HFFc6 (cell line): ENCODE measurements around the gene KAT2B. TPM values are rescaled to one million over a fixed set of nuclear protein-coding genes. Genes with fewer than 3 reads are reported as not detected.

Experiments used
- DNase-seq: peaks from one replicate; pipeline ENCODE4 v3.0.0-alpha.2; 2018
- H3K27ac Mint-ChIP-seq: 2 replicates; pipeline ENCODE4 v1.8.0; 2020; ENCODE audit warnings: mild to moderate bottlenecking, mixed read lengths
- H3K27me3 Mint-ChIP-seq: 2 replicates; pipeline ENCODE4 v1.8.0; 2021; ENCODE audit warnings: mild to moderate bottlenecking, moderate library complexity, mixed read lengths; ENCODE audit not compliant: insufficient read depth
- H3K36me3 Mint-ChIP-seq: 2 replicates; pipeline ENCODE4 v1.8.0; 2021; ENCODE audit warnings: low read depth, mixed read lengths
- H3K4me1 Mint-ChIP-seq: 2 replicates; pipeline ENCODE4 v1.8.0; 2020; ENCODE audit warnings: low read depth, mixed read lengths
- H3K4me3 Mint-ChIP-seq: 2 replicates; pipeline ENCODE4 v1.8.0; 2020; ENCODE audit warnings: mild to moderate bottlenecking, moderate library complexity, mixed read lengths
- H3K9me3 Mint-ChIP-seq: 2 replicates; pipeline ENCODE4 v1.8.0; 2020; ENCODE audit warnings: mild to moderate bottlenecking, mixed read lengths
- long read RNA-seq: library from polyadenylated mRNA; unstranded; transcript quantifications from one replicate; pipeline ENCODE4 v2.0.0, GENCODE V29; 2019
- total RNA-seq, 6 experiments: library from RNA; stranded (reverse); fragmentation: NEBNext Ultra II Directional; extraction: Animal tissue kit (Norgen Biotek cat#: 25700); gene quantifications; 2 replicates in 1 of 6; 3 replicates in 5 of 6; pipeline ENCODE4 v1.2.3, GENCODE V29; 2021
- TF ChIP-seq, protein P1 (sequence below): fragments of 200-600 bp; sonication (generic); IDR thresholded peaks from 2 replicates; pipeline ENCODE4 v1.5.0; 2021; ENCODE audit warnings: antibody characterized with exemption, mild to moderate bottlenecking

KAT2B gene
- total RNA-seq = 10 to 100 TPM in 4 of 6 experiments, 1 to 10 TPM in 2; 8.3 to 17.3 (median 12.5) TPM
- long read RNA-seq, full-length matches to known transcripts = 1 of 4 reads
- long read RNA-seq, partial matches to known transcripts = 2 of 4 reads
- long read RNA-seq, other reads (novel, unspliced or antisense) = 1 of 4 reads

DNA sequence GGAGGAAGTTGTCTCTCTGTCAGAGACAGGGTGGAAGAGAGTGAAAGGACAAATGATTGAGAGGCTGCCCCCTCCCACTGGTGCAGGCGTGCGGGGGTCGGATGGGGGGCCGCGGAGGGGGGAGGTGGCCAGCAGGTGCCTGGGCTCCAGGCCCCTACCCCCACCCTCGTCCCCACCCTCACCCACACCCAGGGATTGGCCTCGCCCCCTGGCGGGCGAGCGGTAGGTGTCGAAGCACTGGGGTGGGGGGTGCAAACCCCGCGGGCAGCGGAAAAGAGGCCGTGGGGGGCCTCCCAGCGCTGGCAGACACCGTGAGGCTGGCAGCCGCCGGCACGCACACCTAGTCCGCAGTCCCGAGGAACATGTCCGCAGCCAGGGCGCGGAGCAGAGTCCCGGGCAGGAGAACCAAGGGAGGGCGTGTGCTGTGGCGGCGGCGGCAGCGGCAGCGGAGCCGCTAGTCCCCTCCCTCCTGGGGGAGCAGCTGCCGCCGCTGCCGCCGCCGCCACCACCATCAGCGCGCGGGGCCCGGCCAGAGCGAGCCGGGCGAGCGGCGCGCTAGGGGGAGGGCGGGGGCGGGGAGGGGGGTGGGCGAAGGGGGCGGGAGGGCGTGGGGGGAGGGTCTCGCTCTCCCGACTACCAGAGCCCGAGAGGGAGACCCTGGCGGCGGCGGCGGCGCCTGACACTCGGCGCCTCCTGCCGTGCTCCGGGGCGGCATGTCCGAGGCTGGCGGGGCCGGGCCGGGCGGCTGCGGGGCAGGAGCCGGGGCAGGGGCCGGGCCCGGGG lies at the start of gene KAT2B:
TSS of gene KAT2B (plus strand) at position 682 of the 783 bp plus-strand sequence. CDS start at position 714, 32 bp downstream.
- H3K9me3 Mint-ChIP-seq = no peaks in the 10 kb centered on the region
- 0 out of 2 replicates have a peak, but pooled peaks cover 2% of the 10 kb centered on the region for H3K27me3 Mint-ChIP-seq
- peak within 1 kb of the TSS; percentile 99 for H3K4me3 Mint-ChIP-seq
- H3K27ac Mint-ChIP-seq = peak within 1 kb of the TSS; percentile 75
- peak; percentile 39 for DNase-seq
- H3K36me3 Mint-ChIP-seq = no peaks in the 10 kb centered on the region
- TF ChIP-seq, protein P1, sequence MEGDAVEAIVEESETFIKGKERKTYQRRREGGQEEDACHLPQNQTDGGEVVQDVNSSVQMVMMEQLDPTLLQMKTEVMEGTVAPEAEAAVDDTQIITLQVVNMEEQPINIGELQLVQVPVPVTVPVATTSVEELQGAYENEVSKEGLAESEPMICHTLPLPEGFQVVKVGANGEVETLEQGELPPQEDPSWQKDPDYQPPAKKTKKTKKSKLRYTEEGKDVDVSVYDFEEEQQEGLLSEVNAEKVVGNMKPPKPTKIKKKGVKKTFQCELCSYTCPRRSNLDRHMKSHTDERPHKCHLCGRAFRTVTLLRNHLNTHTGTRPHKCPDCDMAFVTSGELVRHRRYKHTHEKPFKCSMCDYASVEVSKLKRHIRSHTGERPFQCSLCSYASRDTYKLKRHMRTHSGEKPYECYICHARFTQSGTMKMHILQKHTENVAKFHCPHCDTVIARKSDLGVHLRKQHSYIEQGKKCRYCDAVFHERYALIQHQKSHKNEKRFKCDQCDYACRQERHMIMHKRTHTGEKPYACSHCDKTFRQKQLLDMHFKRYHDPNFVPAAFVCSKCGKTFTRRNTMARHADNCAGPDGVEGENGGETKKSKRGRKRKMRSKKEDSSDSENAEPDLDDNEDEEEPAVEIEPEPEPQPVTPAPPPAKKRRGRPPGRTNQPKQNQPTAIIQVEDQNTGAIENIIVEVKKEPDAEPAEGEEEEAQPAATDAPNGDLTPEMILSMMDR = peak; percentile 89
- peaks cover 31% of the 10 kb centered on the region for H3K4me1 Mint-ChIP-seq

DNA sequence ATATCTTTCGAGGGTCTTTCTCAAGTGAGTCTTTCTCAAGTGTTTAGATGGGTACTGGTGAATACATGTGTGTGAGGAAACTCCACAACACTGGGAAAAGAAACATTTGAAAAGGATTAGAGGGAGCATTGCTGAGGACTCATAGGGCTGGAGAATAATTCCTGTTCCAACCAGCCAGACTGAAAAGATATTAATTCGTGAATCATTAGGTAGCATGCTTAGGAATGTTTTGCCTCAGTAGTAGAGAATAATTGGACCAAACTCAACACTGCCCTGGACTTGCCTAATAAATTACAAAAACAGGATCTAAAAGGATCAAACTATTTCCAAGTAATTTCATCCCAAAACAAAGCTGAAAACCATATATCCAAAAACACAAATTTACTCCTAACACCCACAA lies 45.5 kb upstream of the KAT2B start:
- Mint-ChIP-seq H3K36me3 (no peaks in the 10 kb centered on the region), H3K9me3 (no peaks in the 10 kb centered on the region; the same call in 1 of the 2 replicates), H3K27ac (no peak overlapping the region), H3K4me1 (no peaks in the 10 kb centered on the region; the same call in 1 of the 2 replicates), H3K27me3 (peaks cover 3% of the 10 kb centered on the region; the same call in 1 of the 2 replicates), H3K4me3 (no peak overlapping the region)
- TF ChIP-seq, protein P1 = no peak
- DNase-seq = no peak

DNA sequence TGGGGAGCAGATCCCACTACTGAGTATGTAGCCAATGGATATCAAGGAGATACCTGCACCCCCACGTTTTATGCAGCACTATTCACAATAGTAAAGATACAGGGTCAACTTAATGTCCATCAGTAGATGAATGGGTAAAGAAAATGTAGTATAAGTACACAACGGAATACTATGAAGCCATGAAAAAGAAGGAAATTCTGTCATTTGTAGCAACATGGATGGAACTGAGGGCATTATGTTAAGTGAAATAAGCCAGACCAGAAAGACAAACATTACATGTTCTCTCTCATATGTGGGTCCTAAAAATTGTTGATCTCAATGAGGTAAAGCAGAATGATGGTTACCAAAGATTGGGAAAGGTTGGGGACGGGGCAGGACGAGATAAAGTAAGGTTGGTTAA lies 42.7 kb upstream of the KAT2B start:
- no peak overlapping the region for H3K4me3 Mint-ChIP-seq
- TF ChIP-seq, protein P1 = no peak
- DNase-seq = no peak
- no peak overlapping the region for H3K27ac Mint-ChIP-seq
- no peaks in the 10 kb centered on the region; the same call in 1 of the 2 replicates for H3K9me3 Mint-ChIP-seq
- H3K4me1 Mint-ChIP-seq = no peaks in the 10 kb centered on the region; the same call in 1 of the 2 replicates
- peaks cover 3% of the 10 kb centered on the region; the same call in 1 of the 2 replicates for H3K27me3 Mint-ChIP-seq
- H3K36me3 Mint-ChIP-seq = no peaks in the 10 kb centered on the region

DNA sequence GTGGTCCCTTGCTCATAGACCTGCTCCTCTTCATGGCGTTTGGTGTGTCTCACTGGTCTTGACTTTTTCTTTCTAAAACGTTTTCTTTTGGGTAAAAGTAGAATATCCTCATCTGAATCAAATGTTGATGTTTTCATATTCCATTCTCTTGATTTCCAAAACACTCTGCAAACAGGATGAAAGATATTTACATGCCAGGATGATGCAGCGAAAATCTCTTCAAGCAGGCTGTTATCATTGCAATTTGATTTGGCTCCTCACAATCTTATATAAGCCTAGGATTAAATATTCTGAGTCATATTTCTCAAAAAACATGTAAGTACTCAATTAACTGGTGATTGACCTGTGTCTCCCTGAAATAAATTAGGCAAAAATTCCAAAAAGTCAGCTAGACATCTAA lies 38.3 kb upstream of the KAT2B start:
- no peaks in the 10 kb centered on the region for H3K4me1 Mint-ChIP-seq
- DNase-seq = no peak
- H3K9me3 Mint-ChIP-seq = no peaks in the 10 kb centered on the region; the same call in 1 of the 2 replicates
- H3K27me3 Mint-ChIP-seq = no peaks in the 10 kb centered on the region
- H3K36me3 Mint-ChIP-seq = no peaks in the 10 kb centered on the region
- H3K4me3 Mint-ChIP-seq = no peak overlapping the region
- TF ChIP-seq, protein P1 = no peak
- H3K27ac Mint-ChIP-seq = no peak overlapping the region

DNA sequence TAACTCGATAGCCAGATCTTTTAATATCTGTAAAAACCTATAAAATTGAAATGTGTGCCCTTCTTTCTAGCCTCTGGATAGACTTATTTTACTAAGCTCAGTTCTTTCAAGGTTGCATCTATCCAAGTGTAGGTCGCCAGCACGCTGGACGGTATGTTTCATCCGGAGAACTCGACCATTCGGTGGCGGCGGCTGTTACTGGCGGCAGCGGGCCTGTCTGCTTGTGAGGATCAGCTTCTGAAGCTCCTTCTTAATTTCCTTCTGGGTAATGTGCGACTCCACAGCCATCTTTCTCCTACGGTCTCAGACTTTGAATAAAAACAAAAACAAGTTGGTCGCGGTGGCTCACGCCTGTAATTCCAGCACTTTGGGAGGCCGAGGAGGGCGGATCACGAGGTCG lies 32.3 kb upstream of the KAT2B start:
- TF ChIP-seq, protein P1 = no peak
- no peak overlapping the region for H3K4me3 Mint-ChIP-seq
- DNase-seq = no peak
- H3K27ac Mint-ChIP-seq = no peak overlapping the region
- H3K36me3 Mint-ChIP-seq = no peaks in the 10 kb centered on the region
- no peaks in the 10 kb centered on the region for H3K4me1 Mint-ChIP-seq
- H3K27me3 Mint-ChIP-seq = no peaks in the 10 kb centered on the region; the same call in 1 of the 2 replicates
- no peaks in the 10 kb centered on the region for H3K9me3 Mint-ChIP-seq
